ENCODE measurements around the gene FUCA2.
"Not testable (repeated sequence)": the region's sequence is repeated elsewhere in the genome, so short reads cannot be mapped to it uniquely, and the experiment has no call there.

Gene FUCA2

GRCh38 chr6:143536461-143536865 lies 24.9 kb upstream of the FUCA2 start:
- peak; percentile 51 for DNase-seq

- DNase-seq: no peak
Measured at GRCh38 chr6:143535189-143535614, 23.7 kb upstream of the FUCA2 start.

GRCh38 chr6:143531720-143532499 lies 20.4 kb upstream of the FUCA2 start:
- no peak for DNase-seq

GRCh38 chr6:143529095-143529494 lies 17.6 kb upstream of the FUCA2 start:
- peak; percentile 44 for DNase-seq

GRCh38 chr6:143528164-143528811 lies 16.8 kb upstream of the FUCA2 start:
- no peak for DNase-seq

- no peak for DNase-seq
Measured at GRCh38 chr6:143527677-143528076, 16.2 kb upstream of the FUCA2 start.

- no peak for DNase-seq
Measured at GRCh38 chr6:143525356-143525755, 13.8 kb upstream of the FUCA2 start.

- no peak for DNase-seq
Measured at GRCh38 chr6:143522039-143522600, 10.6 kb upstream of the FUCA2 start.

GRCh38 chr6:143517447-143517773 lies 5.9 kb upstream of the FUCA2 start:
- no peak for DNase-seq

GRCh38 chr6:143516690-143517446 lies 5.3 kb upstream of the FUCA2 start:
- no peak for DNase-seq

- DNase-seq: no peak
Measured at GRCh38 chr6:143515766-143516355, 4.3 kb upstream of the FUCA2 start.

- DNase-seq: peak; percentile 16
Measured at GRCh38 chr6:143515061-143515760, 3.7 kb upstream of the FUCA2 start.

GRCh38 chr6:143513410-143513809 lies 1.9 kb upstream of the FUCA2 start:
- no peak for DNase-seq

GRCh38 chr6:143510326-143510725 lies 1.2 kb downstream of the FUCA2 start:
- not testable (repeated sequence) for DNase-seq

- DNase-seq: no peak
Measured at GRCh38 chr6:143507358-143508145, 4.0 kb downstream of the FUCA2 start.

GRCh38 chr6:143506620-143507019 lies 4.9 kb downstream of the FUCA2 start:
- DNase-seq: no peak

GRCh38 chr6:143506199-143506598 lies 5.3 kb downstream of the FUCA2 start:
- DNase-seq: no peak

GRCh38 chr6:143505537-143505936 lies 6.0 kb downstream of the FUCA2 start:
- DNase-seq: no peak

- DNase-seq: no peak
Measured at GRCh38 chr6:143505111-143505510, 6.4 kb downstream of the FUCA2 start.

GRCh38 chr6:143504369-143504768 lies 7.2 kb downstream of the FUCA2 start:
- no peak for DNase-seq

GRCh38 chr6:143501851-143502250 lies 9.7 kb downstream of the FUCA2 start:
- no peak for DNase-seq

Data from fibroblast of skin of scalp (primary cell).